ENCODE results near the gene PDZD7.

Gene PDZD7

GRCh38 chr10:101041252-101041761 lies 10.4 kb upstream of the PDZD7 start (continued):
- no peak for TF ChIP-seq ZSCAN18 (tag by site-specific recombination; IDR thresholded peaks at IDR 0.05)
- 0 out of 2 replicates have a peak, but pooled peaks have one; percentile 20 for TF ChIP-seq ZNF561 (tag by site-specific recombination; IDR thresholded peaks at IDR 0.05; ENCODE audit: borderline replicate concordance)
- peak; percentile 95 for TF ChIP-seq ZNF366 (tag by site-specific recombination; conservative IDR thresholded peaks at IDR 0.05)
- TF ChIP-seq ZBTB8A (tag by site-specific recombination; IDR thresholded peaks at IDR 0.05), result peak; percentile 57
- peak; percentile 21; the same call in 1 of the 2 replicates for TF ChIP-seq GLIS1 (tag by site-specific recombination; IDR thresholded peaks at IDR 0.05)
- TF ChIP-seq GFI1B (tag by site-specific recombination; IDR thresholded peaks at IDR 0.05), result no peak
- TF ChIP-seq ZEB2 (tag by site-specific recombination; IDR thresholded peaks at IDR 0.05), result peak; percentile 53; the same call in 1 of the 2 replicates
- TF ChIP-seq, protein P1, sequence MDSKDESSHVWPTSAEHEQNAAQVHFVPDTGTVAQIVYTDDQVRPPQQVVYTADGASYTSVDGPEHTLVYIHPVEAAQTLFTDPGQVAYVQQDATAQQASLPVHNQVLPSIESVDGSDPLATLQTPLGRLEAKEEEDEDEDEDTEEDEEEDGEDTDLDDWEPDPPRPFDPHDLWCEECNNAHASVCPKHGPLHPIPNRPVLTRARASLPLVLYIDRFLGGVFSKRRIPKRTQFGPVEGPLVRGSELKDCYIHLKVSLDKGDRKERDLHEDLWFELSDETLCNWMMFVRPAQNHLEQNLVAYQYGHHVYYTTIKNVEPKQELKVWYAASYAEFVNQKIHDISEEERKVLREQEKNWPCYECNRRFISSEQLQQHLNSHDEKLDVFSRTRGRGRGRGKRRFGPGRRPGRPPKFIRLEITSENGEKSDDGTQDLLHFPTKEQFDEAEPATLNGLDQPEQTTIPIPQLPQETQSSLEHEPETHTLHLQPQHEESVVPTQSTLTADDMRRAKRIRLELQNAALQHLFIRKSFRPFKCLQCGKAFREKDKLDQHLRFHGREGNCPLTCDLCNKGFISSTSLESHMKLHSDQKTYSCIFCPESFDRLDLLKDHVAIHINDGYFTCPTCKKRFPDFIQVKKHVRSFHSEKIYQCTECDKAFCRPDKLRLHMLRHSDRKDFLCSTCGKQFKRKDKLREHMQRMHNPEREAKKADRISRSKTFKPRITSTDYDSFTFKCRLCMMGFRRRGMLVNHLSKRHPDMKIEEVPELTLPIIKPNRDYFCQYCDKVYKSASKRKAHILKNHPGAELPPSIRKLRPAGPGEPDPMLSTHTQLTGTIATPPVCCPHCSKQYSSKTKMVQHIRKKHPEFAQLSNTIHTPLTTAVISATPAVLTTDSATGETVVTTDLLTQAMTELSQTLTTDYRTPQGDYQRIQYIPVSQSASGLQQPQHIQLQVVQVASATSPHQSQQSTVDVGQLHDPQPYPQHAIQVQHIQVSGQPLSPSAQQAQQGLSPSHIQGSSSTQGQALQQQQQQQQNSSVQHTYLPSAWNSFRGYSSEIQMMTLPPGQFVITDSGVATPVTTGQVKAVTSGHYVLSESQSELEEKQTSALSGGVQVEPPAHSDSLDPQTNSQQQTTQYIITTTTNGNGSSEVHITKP (tag by site-specific recombination; IDR thresholded peaks at IDR 0.05), result peak; percentile 87
- TF ChIP-seq, protein P2, sequence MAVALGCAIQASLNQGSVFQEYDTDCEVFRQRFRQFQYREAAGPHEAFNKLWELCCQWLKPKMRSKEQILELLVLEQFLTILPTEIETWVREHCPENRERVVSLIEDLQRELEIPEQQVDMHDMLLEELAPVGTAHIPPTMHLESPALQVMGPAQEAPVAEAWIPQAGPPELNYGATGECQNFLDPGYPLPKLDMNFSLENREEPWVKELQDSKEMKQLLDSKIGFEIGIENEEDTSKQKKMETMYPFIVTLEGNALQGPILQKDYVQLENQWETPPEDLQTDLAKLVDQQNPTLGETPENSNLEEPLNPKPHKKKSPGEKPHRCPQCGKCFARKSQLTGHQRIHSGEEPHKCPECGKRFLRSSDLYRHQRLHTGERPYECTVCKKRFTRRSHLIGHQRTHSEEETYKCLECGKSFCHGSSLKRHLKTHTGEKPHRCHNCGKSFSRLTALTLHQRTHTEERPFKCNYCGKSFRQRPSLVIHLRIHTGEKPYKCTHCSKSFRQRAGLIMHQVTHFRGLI (tag by site-specific recombination; IDR thresholded peaks at IDR 0.05), result 0 out of 2 replicates have a peak, but pooled peaks have one; percentile 17
- TF ChIP-seq ZFP69B (tag by site-specific recombination; IDR thresholded peaks at IDR 0.05), result no peak; the same call in 1 of the 2 replicates
- TF ChIP-seq, protein P3, sequence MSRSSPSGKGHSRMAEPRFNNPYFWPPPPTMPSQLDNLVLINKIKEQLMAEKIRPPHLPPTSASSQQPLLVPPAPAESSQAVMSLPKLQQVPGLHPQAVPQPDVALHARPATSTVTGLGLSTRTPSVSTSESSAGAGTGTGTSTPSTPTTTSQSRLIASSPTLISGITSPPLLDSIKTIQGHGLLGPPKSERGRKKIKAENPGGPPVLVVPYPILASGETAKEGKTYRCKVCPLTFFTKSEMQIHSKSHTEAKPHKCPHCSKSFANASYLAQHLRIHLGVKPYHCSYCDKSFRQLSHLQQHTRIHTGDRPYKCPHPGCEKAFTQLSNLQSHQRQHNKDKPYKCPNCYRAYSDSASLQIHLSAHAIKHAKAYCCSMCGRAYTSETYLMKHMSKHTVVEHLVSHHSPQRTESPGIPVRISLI (tag by site-specific recombination; IDR thresholded peaks at IDR 0.05), result peak; percentile 98
- TF ChIP-seq REST (tag by site-specific recombination; IDR thresholded peaks at IDR 0.05), result 0 out of 2 replicates have a peak, but pooled peaks have one; percentile 9
- TF ChIP-seq PRDM1 (tag by site-specific recombination; IDR thresholded peaks at IDR 0.05), result peak; percentile 96
- 0 out of 2 replicates have a peak, but pooled peaks have one; percentile 41 for TF ChIP-seq ZXDB (tag by site-specific recombination; IDR thresholded peaks at IDR 0.05)
- TF ChIP-seq ZNF324 (tag by site-specific recombination; IDR thresholded peaks at IDR 0.05), result 0 out of 2 replicates have a peak, but pooled peaks have one; percentile 28
- TF ChIP-seq SP3 (tag by site-specific recombination; IDR thresholded peaks at IDR 0.05), result 0 out of 2 replicates have a peak, but pooled peaks have one; percentile 20
- no peak for TF ChIP-seq ZNF23 (tag by site-specific recombination; IDR thresholded peaks at IDR 0.05; ENCODE audit: borderline replicate concordance)
- TF ChIP-seq, protein P4, sequence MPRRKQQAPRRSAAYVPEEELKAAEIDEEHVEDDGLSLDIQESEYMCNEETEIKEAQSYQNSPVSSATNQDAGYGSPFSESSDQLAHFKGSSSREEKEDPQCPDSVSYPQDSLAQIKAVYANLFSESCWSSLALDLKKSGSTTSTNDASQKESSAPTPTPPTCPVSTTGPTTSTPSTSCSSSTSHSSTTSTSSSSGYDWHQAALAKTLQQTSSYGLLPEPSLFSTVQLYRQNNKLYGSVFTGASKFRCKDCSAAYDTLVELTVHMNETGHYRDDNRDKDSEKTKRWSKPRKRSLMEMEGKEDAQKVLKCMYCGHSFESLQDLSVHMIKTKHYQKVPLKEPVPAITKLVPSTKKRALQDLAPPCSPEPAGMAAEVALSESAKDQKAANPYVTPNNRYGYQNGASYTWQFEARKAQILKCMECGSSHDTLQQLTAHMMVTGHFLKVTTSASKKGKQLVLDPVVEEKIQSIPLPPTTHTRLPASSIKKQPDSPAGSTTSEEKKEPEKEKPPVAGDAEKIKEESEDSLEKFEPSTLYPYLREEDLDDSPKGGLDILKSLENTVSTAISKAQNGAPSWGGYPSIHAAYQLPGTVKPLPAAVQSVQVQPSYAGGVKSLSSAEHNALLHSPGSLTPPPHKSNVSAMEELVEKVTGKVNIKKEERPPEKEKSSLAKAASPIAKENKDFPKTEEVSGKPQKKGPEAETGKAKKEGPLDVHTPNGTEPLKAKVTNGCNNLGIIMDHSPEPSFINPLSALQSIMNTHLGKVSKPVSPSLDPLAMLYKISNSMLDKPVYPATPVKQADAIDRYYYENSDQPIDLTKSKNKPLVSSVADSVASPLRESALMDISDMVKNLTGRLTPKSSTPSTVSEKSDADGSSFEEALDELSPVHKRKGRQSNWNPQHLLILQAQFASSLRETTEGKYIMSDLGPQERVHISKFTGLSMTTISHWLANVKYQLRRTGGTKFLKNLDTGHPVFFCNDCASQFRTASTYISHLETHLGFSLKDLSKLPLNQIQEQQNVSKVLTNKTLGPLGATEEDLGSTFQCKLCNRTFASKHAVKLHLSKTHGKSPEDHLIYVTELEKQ (tag by site-specific recombination; IDR thresholded peaks at IDR 0.05; ENCODE audit: borderline replicate concordance), result no peak
- TF ChIP-seq, protein P5, sequence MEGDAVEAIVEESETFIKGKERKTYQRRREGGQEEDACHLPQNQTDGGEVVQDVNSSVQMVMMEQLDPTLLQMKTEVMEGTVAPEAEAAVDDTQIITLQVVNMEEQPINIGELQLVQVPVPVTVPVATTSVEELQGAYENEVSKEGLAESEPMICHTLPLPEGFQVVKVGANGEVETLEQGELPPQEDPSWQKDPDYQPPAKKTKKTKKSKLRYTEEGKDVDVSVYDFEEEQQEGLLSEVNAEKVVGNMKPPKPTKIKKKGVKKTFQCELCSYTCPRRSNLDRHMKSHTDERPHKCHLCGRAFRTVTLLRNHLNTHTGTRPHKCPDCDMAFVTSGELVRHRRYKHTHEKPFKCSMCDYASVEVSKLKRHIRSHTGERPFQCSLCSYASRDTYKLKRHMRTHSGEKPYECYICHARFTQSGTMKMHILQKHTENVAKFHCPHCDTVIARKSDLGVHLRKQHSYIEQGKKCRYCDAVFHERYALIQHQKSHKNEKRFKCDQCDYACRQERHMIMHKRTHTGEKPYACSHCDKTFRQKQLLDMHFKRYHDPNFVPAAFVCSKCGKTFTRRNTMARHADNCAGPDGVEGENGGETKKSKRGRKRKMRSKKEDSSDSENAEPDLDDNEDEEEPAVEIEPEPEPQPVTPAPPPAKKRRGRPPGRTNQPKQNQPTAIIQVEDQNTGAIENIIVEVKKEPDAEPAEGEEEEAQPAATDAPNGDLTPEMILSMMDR (tag by site-specific recombination; IDR thresholded peaks at IDR 0.05), result peak; percentile 93
